GM21447 (cell line): ENCODE results near the gene F7.

Experiments used
- ATAC-seq: cut with Tn5 transposase; IDR thresholded peaks from one replicate; pipeline ENCODE4 v1.9.1; 2021; ENCODE audit not compliant: unreplicated experiment

F7 gene

GRCh38 chr13:113166681-113167080 lies 61.1 kb downstream of the F7 start:
- ATAC-seq: no peak

DNA sequence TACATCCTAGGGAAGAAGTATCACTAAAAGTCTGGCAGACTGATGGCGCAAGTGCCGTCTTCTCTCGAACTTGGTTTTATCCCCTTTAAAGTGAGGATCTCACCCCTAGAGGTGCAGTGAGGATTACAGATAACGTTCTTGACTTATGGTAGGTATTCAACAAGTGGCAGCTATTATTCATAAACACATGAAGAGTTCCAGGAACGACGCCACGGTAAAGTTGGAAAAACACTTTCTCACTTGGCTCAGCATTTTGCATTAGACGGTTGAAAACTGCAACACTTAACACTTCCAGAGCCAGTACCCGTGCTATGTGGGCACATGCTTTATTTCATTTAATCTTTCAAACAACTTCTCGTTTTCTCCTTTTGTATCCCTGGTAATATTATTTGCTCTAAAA lies 61.6 kb downstream of the F7 start:
- ATAC-seq: no peak

- no peak for ATAC-seq
Observed at GRCh38 chr13:113167575-113167974, 62.0 kb downstream of the F7 start.

DNA sequence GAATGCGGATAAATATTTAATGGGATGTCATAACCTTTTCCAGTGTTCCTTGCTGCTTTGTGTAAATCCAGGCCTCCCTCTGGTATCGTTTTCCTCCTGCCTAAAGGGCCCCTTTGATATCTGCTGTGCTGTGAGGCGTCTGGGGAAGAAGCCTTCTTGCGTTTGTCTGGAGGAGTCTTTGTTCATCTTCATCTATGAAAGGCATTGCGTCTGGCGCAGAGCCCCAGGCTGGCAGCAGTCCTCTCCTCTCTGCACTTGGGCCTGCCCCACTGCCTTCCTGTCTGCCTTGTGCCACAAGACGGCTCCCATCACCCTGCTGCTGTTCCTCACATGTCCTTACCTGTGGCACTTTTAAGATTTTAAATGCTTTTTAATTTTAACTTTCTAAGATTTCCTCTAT lies 62.6 kb downstream of the F7 start:
- no peak for ATAC-seq

DNA sequence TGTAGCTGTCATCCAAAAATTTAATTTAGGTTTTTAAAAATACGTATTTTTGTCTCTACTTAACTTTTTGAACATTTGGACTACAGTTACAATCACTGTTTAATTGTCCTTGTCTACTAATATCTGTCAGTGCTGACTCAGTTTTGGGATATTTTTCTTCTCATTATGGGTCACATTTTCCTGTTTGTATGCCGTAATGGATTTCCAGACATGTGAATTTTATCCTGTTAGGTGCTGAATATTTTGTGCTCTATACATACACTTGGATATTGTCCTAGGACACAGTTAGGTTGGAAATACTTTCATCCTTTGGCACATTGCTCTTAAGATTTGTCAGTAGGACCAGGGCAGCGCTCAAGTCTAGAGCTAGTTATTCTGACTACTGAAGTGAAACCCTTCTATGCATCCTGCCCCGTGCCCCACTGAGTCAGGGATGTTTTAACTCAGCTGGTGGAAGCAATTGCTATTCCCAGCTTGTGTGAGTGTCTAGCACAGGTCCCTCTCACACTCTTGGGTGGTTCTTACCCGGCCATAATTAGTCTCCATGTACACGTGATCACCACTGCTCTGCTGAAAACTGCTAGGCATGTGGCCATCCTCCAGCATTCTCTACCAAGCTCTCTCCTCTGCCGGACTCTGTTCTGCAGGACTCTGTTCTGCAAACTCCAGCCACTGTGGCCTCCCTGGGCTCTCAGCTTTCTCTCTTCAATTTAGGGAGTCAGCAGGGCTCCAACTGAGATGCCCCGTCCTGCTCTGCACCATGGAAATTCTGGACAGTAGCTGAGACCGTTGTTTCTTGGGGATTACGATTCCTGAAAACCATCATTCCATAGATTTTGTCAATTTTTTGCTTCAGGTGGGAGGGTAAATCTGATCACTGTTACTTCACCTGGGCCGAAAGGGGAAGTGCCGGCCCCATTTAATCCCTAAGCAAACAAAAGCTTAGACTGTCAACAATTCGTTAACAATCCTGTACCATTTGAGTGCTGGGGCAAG lies 64.0 kb downstream of the F7 start:
- ATAC-seq: no peak
